Measurements from ENCODE around the gene C15orf62. TPM values are rescaled to one million over a fixed set of nuclear protein-coding genes. Genes with fewer than 3 reads are reported as not detected.

The C15orf62 gene
- total RNA-seq, 1 experiment from 2014 or later, result 0.72 TPM

- no peak for TF ChIP-seq ZNF263 (CRISPR knock-in tag; IDR thresholded peaks at IDR 0.05; ENCODE audit: low read depth)
These were observed 38.7 kb upstream of the C15orf62 start (continued) for GRCh38 chr15:40731034-40731433.

- Mint-ChIP-seq H3K27me3 (ENCODE audit: low read depth) (no peaks in the 10 kb centered on the region), H3K36me3 (peaks cover 34% of the 10 kb centered on the region), H3K4me3 (no peak overlapping the region), H3K27ac (peak overlapping the region; percentile 74; the same call in 1 of the 2 replicates), H3K9me3 (no peaks in the 10 kb centered on the region), H3K4me1 (peaks cover 45% of the 10 kb centered on the region)
- ChIA-PET CTCF (interaction anchor here (1.1 to 2.8 kb wide), 3 partner anchors 10 to 157 kb away, joined by 3 to 9 read pairs (median 5); partner anchors contain the start of gene VPS18), POLR2A (no interaction called here)
- TF ChIP-seq ERG (CRISPR knock-in tag; IDR thresholded peaks at IDR 0.05), result no peak
- TF ChIP-seq FOXK1 (CRISPR knock-in tag; IDR thresholded peaks at IDR 0.05), result no peak
- no peak for TF ChIP-seq NR3C1 (CRISPR knock-in tag; conservative IDR thresholded peaks at IDR 0.05; ENCODE audit: low read depth)
- TF ChIP-seq ELF4 (CRISPR knock-in tag; IDR thresholded peaks at IDR 0.05; ENCODE audit: low read depth), result no peak
- TF ChIP-seq ZNF396 (CRISPR knock-in tag; IDR thresholded peaks at IDR 0.05; ENCODE audit: borderline replicate concordance), result no peak
- no peak for TF ChIP-seq CREM (CRISPR knock-in tag; IDR thresholded peaks at IDR 0.05)
- TF ChIP-seq MYBL2 (CRISPR knock-in tag; IDR thresholded peaks at IDR 0.05), result no peak
- no peak for TF ChIP-seq ZSCAN18 (CRISPR knock-in tag; IDR thresholded peaks at IDR 0.05)
- TF ChIP-seq AFF4 (CRISPR knock-in tag; IDR thresholded peaks at IDR 0.05; ENCODE audit: borderline replicate concordance), result no peak
- TF ChIP-seq NR2C2 (CRISPR knock-in tag; IDR thresholded peaks at IDR 0.05), result no peak
- no peak for TF ChIP-seq CBFB (CRISPR knock-in tag; IDR thresholded peaks at IDR 0.05; ENCODE audit: low read depth)
- TF ChIP-seq MLX (CRISPR knock-in tag; IDR thresholded peaks at IDR 0.05), result no peak
- TF ChIP-seq IRF1 (CRISPR knock-in tag; IDR thresholded peaks at IDR 0.05), result no peak
- TF ChIP-seq NR1H2 (CRISPR knock-in tag; IDR thresholded peaks at IDR 0.05), result no peak
- TF ChIP-seq KAT7 (CRISPR knock-in tag; IDR thresholded peaks at IDR 0.05; ENCODE audit: borderline replicate concordance), result no peak
- TF ChIP-seq STAT6 (CRISPR knock-in tag; conservative IDR thresholded peaks at IDR 0.05; ENCODE audit: low read depth), result no peak
- TF ChIP-seq ARID4B (CRISPR knock-in tag; IDR thresholded peaks at IDR 0.05; ENCODE audit: borderline replicate concordance), result no peak
- ATAC-seq (no peak), DNase-seq (ENCODE audit: low spot score) (no peak)
These were observed 33.2 kb upstream of the C15orf62 start for GRCh38 chr15:40736575-40736974.
